Tibial nerve (tissue), 4 donors: Measurements from ENCODE around the gene ZCCHC24. TPM values are rescaled to one million over a fixed set of nuclear protein-coding genes. Genes with fewer than 3 reads are reported as not detected.

Experiments used
- DNase-seq, 2 donors: peaks; one replicate each; pipeline ENCODE4 v3.0.0-alpha.2; 2019; ENCODE audit warnings: low spot score in 2 of 2
- H3K27ac ChIP-seq, 4 donors: fragments of 200-600 bp; sonication (generic) in 3 of 4; one replicate each; pipeline ENCODE4 v1.5.1; 2017 to 2019; ENCODE audit warnings: mild to moderate bottlenecking in 1 of 4
- H3K27me3 ChIP-seq, 2 donors: fragments of 200-600 bp; sonication (generic) in 1 of 2; one replicate each; pipeline versions ENCODE4 v1.5.1 to v1.6.0; 2017 to 2019
- H3K36me3 ChIP-seq, 3 donors: fragments of 200-600 bp; sonication (generic); one replicate each; pipeline ENCODE4 v1.5.1; 2018 to 2019
- H3K4me1 ChIP-seq, 4 donors: fragments of 200-600 bp; sonication (generic) in 3 of 4; one replicate each; pipeline ENCODE4 v1.5.1; 2017 to 2019
- H3K4me3 ChIP-seq, 4 donors: fragments of 200-600 bp; sonication (generic) in 3 of 4; one replicate each; pipeline ENCODE4 v1.5.1; 2017 to 2019; ENCODE audit warnings: mild to moderate bottlenecking in 1 of 4, moderate library complexity in 1 of 4
- H3K9me3 ChIP-seq, 4 donors: fragments of 200-600 bp; sonication (generic) in 3 of 4; one replicate each; pipeline ENCODE4 v1.5.1; 2017 to 2019
- CTCF ChIP-seq, 5 experiments: fragments of 200-600 bp in 3 of 5; fragments of 450-650 bp in 2 of 5; sonication (generic) in 3 of 5; IDR thresholded peaks; one replicate each; pipeline ENCODE4 v1.5.1; 2016 to 2019; ENCODE audit warnings: antibody characterized with exemption in 5 of 5, mild to moderate bottlenecking in 3 of 5, moderate library complexity in 2 of 5
- EP300 ChIP-seq, 2 donors: sonication (generic); formaldehyde crosslinking; IDR thresholded peaks; one replicate each; pipeline ENCODE4 v1.6.1; 2017; ENCODE audit warnings: antibody characterized with exemption in 2 of 2, mild to moderate bottlenecking in 1 of 2
- POLR2A ChIP-seq, 2 donors: fragments of 450-650 bp; IDR thresholded peaks; one replicate each; pipeline ENCODE4 v1.6.1; 2017; ENCODE audit warnings: antibody characterized with exemption in 2 of 2, mild to moderate bottlenecking in 2 of 2, moderate library complexity in 2 of 2
- WGBS, 2 donors: methylation state at CpG; one replicate each; pipeline ENCODE4 v1.1.5; 2018; 5-methylcytosine and 5-hydroxymethylcytosine counted together
- total RNA-seq, 4 donors: library from RNA; depleted of rRNA; stranded (reverse); fragments of >200 nt; gene quantifications; one replicate each; pipeline ENCODE4 v1.1.0, GENCODE V29; 2016

Gene ZCCHC24
- total RNA-seq, 4 donors from 2014 or later: 122 to 165 (median 138) TPM

GRCh38 chr10:79385392-79385795, 60.0 kb downstream of the ZCCHC24 start:
- H3K4me1 ChIP-seq: peaks cover 0 to 55% (median 36%) of the 10 kb centered on the region in 4 donors
- no peaks in the 10 kb centered on the region for H3K9me3 ChIP-seq
- no peak overlapping the region for H3K4me3 ChIP-seq
- peaks cover 0 to 64% (median 0%) of the 10 kb centered on the region in 3 donors for H3K36me3 ChIP-seq
- TF ChIP-seq CTCF (IDR thresholded peaks at IDR 0.05): no peak
- TF ChIP-seq EP300 (IDR thresholded peaks at IDR 0.05): no peak
- TF ChIP-seq POLR2A (IDR thresholded peaks at IDR 0.05): no peak
- WGBS, 2 donors: 84% methylated on average over 9 of the region's 9 CpGs
- peak overlapping the region in 2 of 4 donors; percentile 33 to 62 for H3K27ac ChIP-seq
- H3K27me3 ChIP-seq: no peaks in the 10 kb centered on the region
- no peak for DNase-seq

GRCh38 chr10:79384773-79385391, 60.5 kb downstream of the ZCCHC24 start:
- Histone ChIP-seq H3K27ac (peak overlapping the region in 2 of 4 donors; percentile 62 to 64), H3K36me3 (peaks cover 0 to 59% (median 0%) of the 10 kb centered on the region in 3 donors), H3K4me1 (peaks cover 0 to 53% (median 41%) of the 10 kb centered on the region in 4 donors), H3K4me3 (no peak overlapping the region), H3K9me3 (no peaks in the 10 kb centered on the region), H3K27me3 (no peaks in the 10 kb centered on the region)
- TF ChIP-seq POLR2A (IDR thresholded peaks at IDR 0.05): no peak
- no peak for TF ChIP-seq CTCF (IDR thresholded peaks at IDR 0.05)
- TF ChIP-seq EP300 (IDR thresholded peaks at IDR 0.05): no peak
- peak in 1 of 2 donors; percentile 4 for DNase-seq
- 73 to 78% methylated on average over 14 of the region's 14 CpGs for WGBS, 2 donors

- H3K36me3 ChIP-seq: peaks cover 0 to 53% (median 0%) of the 10 kb centered on the region in 3 donors
- WGBS, 2 donors: 73 to 94% methylated on average over 10 to 11 of the region's 12 CpGs
- no peak overlapping the region for H3K4me3 ChIP-seq
- DNase-seq: peak in 1 of 2 donors; percentile 5
- H3K27me3 ChIP-seq: no peaks in the 10 kb centered on the region
- H3K9me3 ChIP-seq: no peaks in the 10 kb centered on the region
- TF ChIP-seq EP300 (IDR thresholded peaks at IDR 0.05): peak in 1 of 2 donors; percentile 26
- TF ChIP-seq CTCF (IDR thresholded peaks at IDR 0.05): no peak
- TF ChIP-seq POLR2A (IDR thresholded peaks at IDR 0.05): no peak
- H3K4me1 ChIP-seq: peaks cover 0 to 59% (median 45%) of the 10 kb centered on the region in 4 donors
- peak overlapping the region in 2 of 4 donors; percentile 62 to 64 for H3K27ac ChIP-seq
Observed at GRCh38 chr10:79383974-79384606, 61.3 kb downstream of the ZCCHC24 start.

- Histone ChIP-seq H3K9me3 (no peaks in the 10 kb centered on the region), H3K4me1 (peaks cover 0 to 63% (median 39%) of the 10 kb centered on the region in 4 donors), H3K36me3 (peaks cover 0 to 38% (median 0%) of the 10 kb centered on the region in 3 donors), H3K27ac (peak overlapping the region; percentile 6 to 89 (median 68)), H3K27me3 (no peaks in the 10 kb centered on the region), H3K4me3 (no peak overlapping the region)
- TF ChIP-seq CTCF (IDR thresholded peaks at IDR 0.05) (peak in 1 of 5 experiments; percentile 14), EP300 (IDR thresholded peaks at IDR 0.05) (no peak)
- DNase-seq: peak in 1 of 2 donors; percentile 18
- WGBS, 2 donors: 34 to 42% methylated on average over 18 of the region's 18 CpGs
Observed at GRCh38 chr10:79382491-79382941, 62.9 kb downstream of the ZCCHC24 start.

- WGBS, 2 donors: 37 to 42% methylated on average over 6 to 11 of the region's 11 CpGs
- H3K4me3 ChIP-seq: no peak overlapping the region
- TF ChIP-seq POLR2A (IDR thresholded peaks at IDR 0.05): no peak
- no peak for TF ChIP-seq EP300 (IDR thresholded peaks at IDR 0.05)
- TF ChIP-seq CTCF (IDR thresholded peaks at IDR 0.05): no peak
- peak in 1 of 2 donors; percentile 51 for DNase-seq
- no peaks in the 10 kb centered on the region for H3K9me3 ChIP-seq
- H3K27ac ChIP-seq: peak overlapping the region; percentile 6 to 89 (median 68)
- no peaks in the 10 kb centered on the region for H3K27me3 ChIP-seq
- peaks cover 0 to 63% (median 39%) of the 10 kb centered on the region in 4 donors for H3K4me1 ChIP-seq
- H3K36me3 ChIP-seq: peaks cover 0 to 31% (median 0%) of the 10 kb centered on the region in 3 donors
Observed at GRCh38 chr10:79381804-79382221, 63.6 kb downstream of the ZCCHC24 start.
